Immature natural killer cell (primary cell): ENCODE measurements around the gene MAP3K21. TPM values are rescaled to one million over a fixed set of nuclear protein-coding genes. Genes with fewer than 3 reads are reported as not detected.

Experiments used
- DNase-seq, 3 donors: peaks; one replicate each; pipeline ENCODE4 v3.0.0; 2022; ENCODE audit warnings: mixed read lengths in 1 of 3
- H3K27ac Mint-ChIP-seq, 6 donors: one replicate each; pipeline ENCODE4 v1.8.0; 2020; ENCODE audit warnings: mixed read lengths in 6 of 6, mild to moderate bottlenecking in 5 of 6, inconsistent platforms in 4 of 6, moderate library complexity in 3 of 6
- H3K27me3 Mint-ChIP-seq, 3 donors: one replicate each; pipeline ENCODE4 v1.8.0; 2020 to 2021; ENCODE audit warnings: low read depth in 3 of 3, mild to moderate bottlenecking in 3 of 3, mixed read lengths in 3 of 3, moderate library complexity in 3 of 3, inconsistent platforms in 1 of 3
- H3K36me3 Mint-ChIP-seq, 3 donors: one replicate each; pipeline ENCODE4 v1.8.0; 2020; ENCODE audit warnings: mixed read lengths in 3 of 3, inconsistent platforms in 2 of 3, mild to moderate bottlenecking in 2 of 3
- H3K4me1 Mint-ChIP-seq, 2 donors: one replicate each; pipeline ENCODE4 v1.8.0; 2020; ENCODE audit warnings: inconsistent platforms in 2 of 2, mild to moderate bottlenecking in 2 of 2, mixed read lengths in 2 of 2, moderate library complexity in 1 of 2
- H3K4me3 Mint-ChIP-seq, 5 donors: one replicate each; pipeline ENCODE4 v1.8.0; 2020; ENCODE audit warnings: mild to moderate bottlenecking in 5 of 5, mixed read lengths in 5 of 5, inconsistent platforms in 3 of 5, moderate library complexity in 3 of 5
- H3K9me3 Mint-ChIP-seq, 6 donors: one replicate each; pipeline ENCODE4 v1.8.0; 2020; ENCODE audit warnings: mild to moderate bottlenecking in 6 of 6, mixed read lengths in 6 of 6, inconsistent platforms in 4 of 6, moderate library complexity in 3 of 6
- polyA plus RNA-seq, 3 donors: library from polyadenylated mRNA; unstranded; fragments of 300-500 nt; fragmentation: Illumina TruSeq; gene quantifications; one replicate each; pipeline ENCODE4 v1.2.3, GENCODE V29; 2021

MAP3K21 gene
- polyA plus RNA-seq, 3 donors from 2014 or later = 0.09 TPM; not detected in 2

GRCh38 chr1:233356705-233356987 lies 29.1 kb downstream of the MAP3K21 start:
- Mint-ChIP-seq H3K4me3 (no peak overlapping the region), H3K4me1 (no peaks in the 10 kb centered on the region), H3K27me3 (peaks cover 0 to 2% (median 2%) of the 10 kb centered on the region in 3 donors), H3K36me3 (no peaks in the 10 kb centered on the region), H3K9me3 (no peaks in the 10 kb centered on the region), H3K27ac (no peak overlapping the region)
- DNase-seq = no peak

- Mint-ChIP-seq H3K4me1 (no peaks in the 10 kb centered on the region), H3K36me3 (no peaks in the 10 kb centered on the region), H3K27ac (no peak overlapping the region), H3K9me3 (no peaks in the 10 kb centered on the region), H3K4me3 (no peak overlapping the region), H3K27me3 (peaks cover 0 to 2% (median 2%) of the 10 kb centered on the region in 3 donors)
- DNase-seq = no peak
Measured at GRCh38 chr1:233357595-233358397, 30.3 kb downstream of the MAP3K21 start.

- no peaks in the 10 kb centered on the region for H3K36me3 Mint-ChIP-seq
- H3K27ac Mint-ChIP-seq = no peak overlapping the region
- peaks cover 0 to 2% (median 2%) of the 10 kb centered on the region in 3 donors for H3K27me3 Mint-ChIP-seq
Measured at GRCh38 chr1:233359431-233359830, 31.9 kb downstream of the MAP3K21 start.

GRCh38 chr1:233359905-233360304 lies 32.4 kb downstream of the MAP3K21 start:
- Mint-ChIP-seq H3K4me3 (no peak overlapping the region), H3K9me3 (no peaks in the 10 kb centered on the region), H3K36me3 (no peaks in the 10 kb centered on the region), H3K27me3 (peaks cover 0 to 2% (median 2%) of the 10 kb centered on the region in 3 donors), H3K4me1 (no peaks in the 10 kb centered on the region), H3K27ac (no peak overlapping the region)
- DNase-seq = no peak

More at GRCh38 chr1:233359431-233359830, 31.9 kb downstream of the MAP3K21 start:
- no peak for DNase-seq
- H3K4me3 Mint-ChIP-seq = no peak overlapping the region
- no peaks in the 10 kb centered on the region for H3K4me1 Mint-ChIP-seq
- no peaks in the 10 kb centered on the region for H3K9me3 Mint-ChIP-seq

- no peak overlapping the region for H3K4me3 Mint-ChIP-seq
- DNase-seq = no peak
- no peak overlapping the region for H3K27ac Mint-ChIP-seq
- no peaks in the 10 kb centered on the region for H3K36me3 Mint-ChIP-seq
- H3K9me3 Mint-ChIP-seq = no peaks in the 10 kb centered on the region
- H3K27me3 Mint-ChIP-seq = peaks cover 0 to 2% (median 0%) of the 10 kb centered on the region in 3 donors
- H3K4me1 Mint-ChIP-seq = no peaks in the 10 kb centered on the region
Measured at GRCh38 chr1:233360525-233361102, 33.1 kb downstream of the MAP3K21 start.

GRCh38 chr1:233361876-233362275 lies 34.4 kb downstream of the MAP3K21 start:
- Mint-ChIP-seq H3K27me3 (no peaks in the 10 kb centered on the region), H3K4me3 (no peak overlapping the region), H3K9me3 (no peaks in the 10 kb centered on the region), H3K4me1 (no peaks in the 10 kb centered on the region), H3K27ac (peak overlapping the region in 1 of 6 donors; percentile 14), H3K36me3 (no peaks in the 10 kb centered on the region)
- no peak for DNase-seq

GRCh38 chr1:233362743-233363142 lies 35.2 kb downstream of the MAP3K21 start:
- no peaks in the 10 kb centered on the region for H3K36me3 Mint-ChIP-seq
- H3K27me3 Mint-ChIP-seq = no peaks in the 10 kb centered on the region
- no peaks in the 10 kb centered on the region for H3K4me1 Mint-ChIP-seq
- no peak overlapping the region for H3K4me3 Mint-ChIP-seq
- no peak overlapping the region for H3K27ac Mint-ChIP-seq
- no peak for DNase-seq
- no peaks in the 10 kb centered on the region for H3K9me3 Mint-ChIP-seq

GRCh38 chr1:233364026-233364425 lies 36.5 kb downstream of the MAP3K21 start:
- DNase-seq = no peak
- H3K9me3 Mint-ChIP-seq = no peaks in the 10 kb centered on the region
- H3K27ac Mint-ChIP-seq = no peak overlapping the region
- peaks cover 0 to 3% (median 0%) of the 10 kb centered on the region in 3 donors for H3K27me3 Mint-ChIP-seq
- H3K4me1 Mint-ChIP-seq = no peaks in the 10 kb centered on the region
- H3K4me3 Mint-ChIP-seq = no peak overlapping the region
- H3K36me3 Mint-ChIP-seq = no peaks in the 10 kb centered on the region

- H3K4me3 Mint-ChIP-seq = no peak overlapping the region
- H3K27ac Mint-ChIP-seq = no peak overlapping the region
- no peaks in the 10 kb centered on the region for H3K36me3 Mint-ChIP-seq
- DNase-seq = no peak
- H3K27me3 Mint-ChIP-seq = peaks cover 0 to 5% (median 2%) of the 10 kb centered on the region in 3 donors
- no peaks in the 10 kb centered on the region for H3K4me1 Mint-ChIP-seq
- H3K9me3 Mint-ChIP-seq = no peaks in the 10 kb centered on the region
Measured at GRCh38 chr1:233364695-233365539, 37.4 kb downstream of the MAP3K21 start.

GRCh38 chr1:233366575-233366974 lies 39.1 kb downstream of the MAP3K21 start:
- no peak overlapping the region for H3K4me3 Mint-ChIP-seq
- no peak for DNase-seq
- no peaks in the 10 kb centered on the region for H3K36me3 Mint-ChIP-seq
- H3K9me3 Mint-ChIP-seq = no peaks in the 10 kb centered on the region
- H3K27me3 Mint-ChIP-seq = peaks cover 0 to 5% (median 2%) of the 10 kb centered on the region in 3 donors
- H3K27ac Mint-ChIP-seq = no peak overlapping the region
- no peaks in the 10 kb centered on the region for H3K4me1 Mint-ChIP-seq

GRCh38 chr1:233367057-233367803 lies 39.7 kb downstream of the MAP3K21 start:
- Mint-ChIP-seq H3K27me3 (peaks cover 0 to 5% (median 2%) of the 10 kb centered on the region in 3 donors), H3K27ac (no peak overlapping the region), H3K4me1 (no peaks in the 10 kb centered on the region), H3K36me3 (no peaks in the 10 kb centered on the region), H3K4me3 (no peak overlapping the region), H3K9me3 (no peaks in the 10 kb centered on the region)
- DNase-seq = no peak

- H3K27me3 Mint-ChIP-seq = peaks cover 0 to 5% (median 2%) of the 10 kb centered on the region in 3 donors
- no peak for DNase-seq
- no peak overlapping the region for H3K4me3 Mint-ChIP-seq
- H3K4me1 Mint-ChIP-seq = no peaks in the 10 kb centered on the region
- peak overlapping the region in 1 of 6 donors; percentile 61 for H3K27ac Mint-ChIP-seq
- no peaks in the 10 kb centered on the region for H3K9me3 Mint-ChIP-seq
- H3K36me3 Mint-ChIP-seq = no peaks in the 10 kb centered on the region
Measured at GRCh38 chr1:233368106-233368788, 40.7 kb downstream of the MAP3K21 start.

GRCh38 chr1:233368789-233369130 lies 41.2 kb downstream of the MAP3K21 start:
- Mint-ChIP-seq H3K4me3 (no peak overlapping the region), H3K27ac (no peak overlapping the region), H3K36me3 (no peaks in the 10 kb centered on the region), H3K4me1 (no peaks in the 10 kb centered on the region), H3K9me3 (no peaks in the 10 kb centered on the region), H3K27me3 (peaks cover 0 to 5% (median 2%) of the 10 kb centered on the region in 3 donors)
- no peak for DNase-seq
